HG03442 (cell line): ENCODE results near the gene PCDH18.

Source experiments
- ATAC-seq: cut with Tn5 transposase; IDR thresholded peaks from one replicate; pipeline ENCODE4 v1.9.1; 2021; ENCODE audit warnings: mild to moderate bottlenecking, moderate library complexity; ENCODE audit not compliant: unreplicated experiment

Gene PCDH18

GRCh38 chr4:137474711-137475301, 57.5 kb downstream of the PCDH18 start:
- no peak for ATAC-seq

- no peak for ATAC-seq
Measured at GRCh38 chr4:137471895-137472294, 60.4 kb downstream of the PCDH18 start.

GRCh38 chr4:137471461-137471860, 60.8 kb downstream of the PCDH18 start:
- ATAC-seq: no peak

- ATAC-seq: no peak
Measured at GRCh38 chr4:137470806-137471205, 61.5 kb downstream of the PCDH18 start.
